ENCODE data around the gene TRIM50.
"Not testable (repeated sequence)": the region's sequence is repeated elsewhere in the genome, so short reads cannot be mapped to it uniquely, and the experiment has no call there.

TRIM50 gene

GRCh38 chr7:73323434-73324080 lies 4.3 kb downstream of the TRIM50 start:
- not testable (repeated sequence) for DNase-seq (ENCODE audit: low read depth, low spot score); H3K4me3 ChIP-seq (ENCODE audit: low read length)

- DNase-seq (ENCODE audit: low read depth, low spot score); H3K4me3 ChIP-seq (ENCODE audit: low read length): not testable (repeated sequence)
Measured at GRCh38 chr7:73320009-73320408, 7.9 kb downstream of the TRIM50 start.

- H3K4me3 ChIP-seq (ENCODE audit: low read length); DNase-seq (ENCODE audit: low read depth, low spot score): not testable (repeated sequence)
Measured at GRCh38 chr7:73319541-73319940, 8.3 kb downstream of the TRIM50 start.

GRCh38 chr7:73318656-73319204 lies 9.2 kb downstream of the TRIM50 start:
- not testable (repeated sequence) for H3K4me3 ChIP-seq (ENCODE audit: low read length); DNase-seq (ENCODE audit: low read depth, low spot score)

- no peak overlapping the region for H3K4me3 ChIP-seq (ENCODE audit: low read length)
- DNase-seq (ENCODE audit: low read depth, low spot score), result no peak
Measured at GRCh38 chr7:73316521-73316920, 11.4 kb downstream of the TRIM50 start.

GRCh38 chr7:73314271-73314670 lies 13.6 kb downstream of the TRIM50 start:
- DNase-seq (ENCODE audit: low read depth, low spot score), result no peak
- H3K4me3 ChIP-seq (ENCODE audit: low read length), result no peak overlapping the region

- H3K4me3 ChIP-seq (ENCODE audit: low read length), result no peak overlapping the region
- no peak for DNase-seq (ENCODE audit: low read depth, low spot score)
Measured at GRCh38 chr7:73313521-73313906, 14.4 kb downstream of the TRIM50 start.

- DNase-seq (ENCODE audit: low read depth, low spot score), result no peak
- H3K4me3 ChIP-seq (ENCODE audit: low read length), result no peak overlapping the region
Measured at GRCh38 chr7:73312831-73313520, 14.9 kb downstream of the TRIM50 start.

- not testable (repeated sequence) for H3K4me3 ChIP-seq (ENCODE audit: low read length); DNase-seq (ENCODE audit: low read depth, low spot score)
Measured at GRCh38 chr7:73311421-73311820, 16.5 kb downstream of the TRIM50 start.

- H3K4me3 ChIP-seq (ENCODE audit: low read length), result peak within 1 kb of the TSS; percentile 91
- DNase-seq (ENCODE audit: low read depth, low spot score), result peak; percentile 86
Measured at GRCh38 chr7:73308665-73309214, 19.1 kb downstream of the TRIM50 start, which contains the start of gene NSUN5. TSS of gene NSUN5 (minus strand) at chr7:73308826. CDS start at chr7:73308790, 36 bp downstream.

GRCh38 chr7:73308074-73308664 lies 19.7 kb downstream of the TRIM50 start:
- no peak for DNase-seq (ENCODE audit: low read depth, low spot score)
- H3K4me3 ChIP-seq (ENCODE audit: low read length), result peak overlapping the region; percentile 91

- peak overlapping the region; percentile 91 for H3K4me3 ChIP-seq (ENCODE audit: low read length)
Measured at GRCh38 chr7:73307436-73307835, 20.4 kb downstream of the TRIM50 start.

GRCh38 chr7:73304612-73305387 lies 23.1 kb downstream of the TRIM50 start:
- not testable (repeated sequence) for DNase-seq (ENCODE audit: low read depth, low spot score); H3K4me3 ChIP-seq (ENCODE audit: low read length)

More at GRCh38 chr7:73307436-73307835, 20.4 kb downstream of the TRIM50 start:
- DNase-seq (ENCODE audit: low read depth, low spot score), result no peak

- H3K4me3 ChIP-seq (ENCODE audit: low read length), result no peak overlapping the region
- DNase-seq (ENCODE audit: low read depth, low spot score), result no peak
Measured at GRCh38 chr7:73304071-73304470, 23.8 kb downstream of the TRIM50 start.

- DNase-seq (ENCODE audit: low read depth, low spot score), result no peak
Measured at GRCh38 chr7:73303546-73303945, 24.3 kb downstream of the TRIM50 start.

GRCh38 chr7:73302846-73303245 lies 25.0 kb downstream of the TRIM50 start:
- not testable (repeated sequence) for DNase-seq (ENCODE audit: low read depth, low spot score); H3K4me3 ChIP-seq (ENCODE audit: low read length)

More at GRCh38 chr7:73303546-73303945, 24.3 kb downstream of the TRIM50 start:
- no peak overlapping the region for H3K4me3 ChIP-seq (ENCODE audit: low read length)

- DNase-seq (ENCODE audit: low read depth, low spot score); H3K4me3 ChIP-seq (ENCODE audit: low read length): not testable (repeated sequence)
Measured at GRCh38 chr7:73301108-73301507, 26.8 kb downstream of the TRIM50 start.

GRCh38 chr7:73299812-73300211 lies 28.1 kb downstream of the TRIM50 start:
- H3K4me3 ChIP-seq (ENCODE audit: low read length); DNase-seq (ENCODE audit: low read depth, low spot score): not testable (repeated sequence)

- not testable (repeated sequence) for DNase-seq (ENCODE audit: low read depth, low spot score); H3K4me3 ChIP-seq (ENCODE audit: low read length)
Measured at GRCh38 chr7:73297706-73298105, 30.2 kb downstream of the TRIM50 start.

All from Jurkat, Clone E6-1 (cell line).